Measurements from ENCODE around the gene ADRM1. TPM values are rescaled to one million over a fixed set of nuclear protein-coding genes. Genes with fewer than 3 reads are reported as not detected.

Gene ADRM1
- total RNA-seq, 1 experiment from 2014 or later, result 53.5 TPM

GRCh38 chr20:62313021-62313420 lies 10.2 kb downstream of the ADRM1 start:
- Histone ChIP-seq H3K4me3 (ENCODE audit: low read length) (no peak overlapping the region), H3K4me2 (ENCODE audit: low read depth, low read length, poor library complexity, severe bottlenecking) (no peak overlapping the region), H3K27ac (ENCODE audit: low read length) (no peak overlapping the region), H3K36me3 (ENCODE audit: insufficient read depth, low read length) (no peaks in the 10 kb centered on the region), H3K4me1 (ENCODE audit: low read length) (no peaks in the 10 kb centered on the region), H4K20me1 (ENCODE audit: insufficient read depth, low read depth, low read length) (no peaks in the 10 kb centered on the region), H3K9me2 (replicated peaks; ENCODE audit: insufficient read depth, low read length) (no peaks in the 10 kb centered on the region), H3K9ac (ENCODE audit: low read length) (no peak overlapping the region), H3K79me2 (ENCODE audit: low read length) (no peaks in the 10 kb centered on the region), H3K27me3 (ENCODE audit: low read length) (no peaks in the 10 kb centered on the region), H3K9me3 (ENCODE audit: low read length) (peaks cover 2% of the 10 kb centered on the region; the same call in 1 of the 2 replicates), H2AFZ (ENCODE audit: low read length) (no peak overlapping the region)
- DNase-seq, result no peak

DNA sequence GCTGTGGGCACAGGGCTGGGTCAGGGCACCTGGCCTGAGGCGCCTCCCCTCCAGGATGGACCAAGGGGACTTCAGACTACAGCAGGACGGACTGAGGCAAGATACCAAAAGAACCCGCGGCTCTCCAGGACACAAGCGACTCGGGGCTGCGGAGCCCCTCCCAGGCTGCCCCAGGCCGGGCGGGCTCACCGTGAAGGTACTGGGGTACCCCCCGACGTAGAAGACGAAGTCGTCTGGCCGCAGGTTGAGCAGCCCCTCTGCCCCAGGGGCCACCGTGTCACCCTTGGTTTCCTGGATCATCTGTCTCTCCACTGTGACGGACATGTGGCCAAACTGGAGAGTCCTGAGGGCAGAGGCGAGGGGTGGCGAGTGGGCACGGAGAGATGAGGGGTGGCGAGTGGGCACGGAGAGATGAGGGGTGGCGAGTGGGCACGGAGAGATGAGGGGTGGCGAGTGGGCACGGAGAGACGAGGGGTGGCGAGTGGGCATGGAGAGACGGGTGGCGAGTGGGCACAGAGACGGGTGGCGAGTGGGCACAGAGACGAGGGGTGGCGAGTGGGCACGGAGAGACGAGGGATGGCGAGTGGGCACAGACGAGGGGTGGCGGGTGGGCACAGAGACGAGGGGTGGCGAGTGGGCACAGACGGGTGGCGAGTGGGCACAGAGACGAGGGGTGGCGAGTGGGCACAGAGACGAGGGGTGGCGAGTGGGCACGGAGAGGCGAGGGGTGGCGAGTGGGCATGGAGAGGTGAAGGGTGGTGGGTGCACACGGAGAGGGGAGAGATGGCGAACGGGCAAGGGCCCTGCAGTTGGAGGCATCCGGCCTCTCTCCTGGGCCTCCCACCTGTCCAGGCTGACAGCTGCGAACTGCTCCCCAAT lies 10.9 kb downstream of the ADRM1 start:
- DNase-seq, result no peak
- Histone ChIP-seq H2AFZ (ENCODE audit: low read length) (no peak overlapping the region), H3K79me2 (ENCODE audit: low read length) (no peaks in the 10 kb centered on the region), H3K27ac (ENCODE audit: low read length) (no peak overlapping the region), H3K4me3 (ENCODE audit: low read length) (no peak overlapping the region), H3K9me3 (ENCODE audit: low read length) (peaks cover 2% of the 10 kb centered on the region; the same call in 1 of the 2 replicates), H3K9ac (ENCODE audit: low read length) (no peak overlapping the region), H3K36me3 (ENCODE audit: insufficient read depth, low read length) (no peaks in the 10 kb centered on the region), H3K27me3 (ENCODE audit: low read length) (no peaks in the 10 kb centered on the region), H3K9me2 (replicated peaks; ENCODE audit: insufficient read depth, low read length) (no peaks in the 10 kb centered on the region), H4K20me1 (ENCODE audit: insufficient read depth, low read depth, low read length) (no peaks in the 10 kb centered on the region), H3K4me2 (ENCODE audit: low read depth, low read length, poor library complexity, severe bottlenecking) (no peak overlapping the region), H3K4me1 (ENCODE audit: low read length) (no peaks in the 10 kb centered on the region)

GRCh38 chr20:62314339-62314638 lies 11.5 kb downstream of the ADRM1 start:
- Histone ChIP-seq H2AFZ (ENCODE audit: low read length) (no peak overlapping the region), H3K27ac (ENCODE audit: low read length) (no peak overlapping the region), H3K36me3 (ENCODE audit: insufficient read depth, low read length) (no peaks in the 10 kb centered on the region), H4K20me1 (ENCODE audit: insufficient read depth, low read depth, low read length) (no peaks in the 10 kb centered on the region), H3K4me3 (ENCODE audit: low read length) (no peak overlapping the region), H3K27me3 (ENCODE audit: low read length) (no peaks in the 10 kb centered on the region), H3K9me2 (replicated peaks; ENCODE audit: insufficient read depth, low read length) (no peaks in the 10 kb centered on the region), H3K79me2 (ENCODE audit: low read length) (no peaks in the 10 kb centered on the region), H3K9me3 (ENCODE audit: low read length) (peaks cover 2% of the 10 kb centered on the region; the same call in 1 of the 2 replicates), H3K4me2 (ENCODE audit: low read depth, low read length, poor library complexity, severe bottlenecking) (no peak overlapping the region), H3K4me1 (ENCODE audit: low read length) (no peaks in the 10 kb centered on the region), H3K9ac (ENCODE audit: low read length) (no peak overlapping the region)
- DNase-seq, result no peak

GRCh38 chr20:62314711-62315302 lies 12.0 kb downstream of the ADRM1 start:
- no peak overlapping the region for H3K4me2 ChIP-seq (ENCODE audit: low read depth, low read length, poor library complexity, severe bottlenecking)
- no peaks in the 10 kb centered on the region for H3K27me3 ChIP-seq (ENCODE audit: low read length)
- no peak overlapping the region for H3K9ac ChIP-seq (ENCODE audit: low read length)
- no peak overlapping the region for H2AFZ ChIP-seq (ENCODE audit: low read length)
- H4K20me1 ChIP-seq (ENCODE audit: insufficient read depth, low read depth, low read length), result no peaks in the 10 kb centered on the region
- H3K9me3 ChIP-seq (ENCODE audit: low read length), result peaks cover 2% of the 10 kb centered on the region; the same call in 1 of the 2 replicates
- no peaks in the 10 kb centered on the region for H3K36me3 ChIP-seq (ENCODE audit: insufficient read depth, low read length)
- no peaks in the 10 kb centered on the region for H3K4me1 ChIP-seq (ENCODE audit: low read length)
- no peaks in the 10 kb centered on the region for H3K9me2 ChIP-seq (replicated peaks; ENCODE audit: insufficient read depth, low read length)
- no peak overlapping the region for H3K27ac ChIP-seq (ENCODE audit: low read length)
- no peaks in the 10 kb centered on the region for H3K79me2 ChIP-seq (ENCODE audit: low read length)
- H3K4me3 ChIP-seq (ENCODE audit: low read length), result no peak overlapping the region
- DNase-seq, result no peak

DNA sequence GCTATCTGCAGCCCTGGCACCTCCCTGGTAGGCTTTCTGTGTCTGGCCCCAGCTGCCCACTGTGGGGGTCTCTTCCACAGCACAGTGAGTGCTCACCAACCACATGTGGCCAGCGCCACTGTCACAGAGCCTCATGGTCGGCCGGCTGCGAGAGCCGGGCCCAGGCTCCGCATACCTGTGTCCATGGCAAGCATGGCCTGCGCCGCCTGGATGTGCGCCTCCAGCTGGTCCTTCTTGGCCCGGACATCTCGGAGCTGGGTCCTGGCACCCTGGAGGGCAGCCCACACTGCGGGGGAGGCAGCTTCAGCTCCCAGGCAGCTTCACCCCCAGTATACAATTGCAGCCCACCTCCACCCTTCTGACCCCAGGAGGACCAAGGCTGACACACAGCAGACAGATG lies 13.0 kb downstream of the ADRM1 start:
- Histone ChIP-seq H3K9ac (ENCODE audit: low read length) (no peak overlapping the region), H3K27ac (ENCODE audit: low read length) (no peak overlapping the region), H3K9me2 (replicated peaks; ENCODE audit: insufficient read depth, low read length) (no peaks in the 10 kb centered on the region), H3K4me3 (ENCODE audit: low read length) (no peak overlapping the region), H3K4me2 (ENCODE audit: low read depth, low read length, poor library complexity, severe bottlenecking) (no peak overlapping the region), H3K27me3 (ENCODE audit: low read length) (no peaks in the 10 kb centered on the region), H3K36me3 (ENCODE audit: insufficient read depth, low read length) (no peaks in the 10 kb centered on the region), H3K4me1 (ENCODE audit: low read length) (no peaks in the 10 kb centered on the region), H2AFZ (ENCODE audit: low read length) (no peak overlapping the region), H3K79me2 (ENCODE audit: low read length) (no peaks in the 10 kb centered on the region), H4K20me1 (ENCODE audit: insufficient read depth, low read depth, low read length) (no peaks in the 10 kb centered on the region), H3K9me3 (ENCODE audit: low read length) (peaks cover 2% of the 10 kb centered on the region; the same call in 1 of the 2 replicates)
- DNase-seq, result no peak

- no peak overlapping the region for H3K4me2 ChIP-seq (ENCODE audit: low read depth, low read length, poor library complexity, severe bottlenecking)
- no peak overlapping the region for H3K27ac ChIP-seq (ENCODE audit: low read length)
- H4K20me1 ChIP-seq (ENCODE audit: insufficient read depth, low read depth, low read length), result no peaks in the 10 kb centered on the region
- H3K9me2 ChIP-seq (replicated peaks; ENCODE audit: insufficient read depth, low read length), result no peaks in the 10 kb centered on the region
- H3K4me3 ChIP-seq (ENCODE audit: low read length), result no peak overlapping the region
- H3K4me1 ChIP-seq (ENCODE audit: low read length), result no peaks in the 10 kb centered on the region
- H3K79me2 ChIP-seq (ENCODE audit: low read length), result no peaks in the 10 kb centered on the region
- no peaks in the 10 kb centered on the region for H3K36me3 ChIP-seq (ENCODE audit: insufficient read depth, low read length)
- H2AFZ ChIP-seq (ENCODE audit: low read length), result no peak overlapping the region
- no peaks in the 10 kb centered on the region for H3K27me3 ChIP-seq (ENCODE audit: low read length)
- H3K9me3 ChIP-seq (ENCODE audit: low read length), result peaks cover 2% of the 10 kb centered on the region; the same call in 1 of the 2 replicates
- no peak for DNase-seq
- H3K9ac ChIP-seq (ENCODE audit: low read length), result no peak overlapping the region
These were observed 13.8 kb downstream of the ADRM1 start for GRCh38 chr20:62316331-62317166.

GRCh38 chr20:62317167-62317655 lies 14.4 kb downstream of the ADRM1 start:
- no peak overlapping the region for H2AFZ ChIP-seq (ENCODE audit: low read length)
- H3K36me3 ChIP-seq (ENCODE audit: insufficient read depth, low read length), result no peaks in the 10 kb centered on the region
- no peak overlapping the region for H3K9ac ChIP-seq (ENCODE audit: low read length)
- H3K27me3 ChIP-seq (ENCODE audit: low read length), result no peaks in the 10 kb centered on the region
- H4K20me1 ChIP-seq (ENCODE audit: insufficient read depth, low read depth, low read length), result no peaks in the 10 kb centered on the region
- H3K9me2 ChIP-seq (replicated peaks; ENCODE audit: insufficient read depth, low read length), result no peaks in the 10 kb centered on the region
- no peak overlapping the region for H3K4me3 ChIP-seq (ENCODE audit: low read length)
- no peak overlapping the region for H3K27ac ChIP-seq (ENCODE audit: low read length)
- peaks cover 2% of the 10 kb centered on the region; the same call in 1 of the 2 replicates for H3K9me3 ChIP-seq (ENCODE audit: low read length)
- H3K79me2 ChIP-seq (ENCODE audit: low read length), result no peaks in the 10 kb centered on the region
- no peaks in the 10 kb centered on the region for H3K4me1 ChIP-seq (ENCODE audit: low read length)
- DNase-seq, result no peak
- no peak overlapping the region for H3K4me2 ChIP-seq (ENCODE audit: low read depth, low read length, poor library complexity, severe bottlenecking)
